Astrocyte of the hippocampus (primary cell): ENCODE measurements around the gene PACSIN1.
A peak's percentile ranks its signal among the peaks of the same experiment; 100 is the strongest.

Source experiments
- DNase-seq: peaks from one replicate; pipeline ENCODE4 v3.0.0; 2011; ENCODE audit warnings: low read depth, low spot score

PACSIN1 gene

GRCh38 chr6:34544776-34545471, 79.0 kb downstream of the PACSIN1 start:
- no peak for DNase-seq

DNA sequence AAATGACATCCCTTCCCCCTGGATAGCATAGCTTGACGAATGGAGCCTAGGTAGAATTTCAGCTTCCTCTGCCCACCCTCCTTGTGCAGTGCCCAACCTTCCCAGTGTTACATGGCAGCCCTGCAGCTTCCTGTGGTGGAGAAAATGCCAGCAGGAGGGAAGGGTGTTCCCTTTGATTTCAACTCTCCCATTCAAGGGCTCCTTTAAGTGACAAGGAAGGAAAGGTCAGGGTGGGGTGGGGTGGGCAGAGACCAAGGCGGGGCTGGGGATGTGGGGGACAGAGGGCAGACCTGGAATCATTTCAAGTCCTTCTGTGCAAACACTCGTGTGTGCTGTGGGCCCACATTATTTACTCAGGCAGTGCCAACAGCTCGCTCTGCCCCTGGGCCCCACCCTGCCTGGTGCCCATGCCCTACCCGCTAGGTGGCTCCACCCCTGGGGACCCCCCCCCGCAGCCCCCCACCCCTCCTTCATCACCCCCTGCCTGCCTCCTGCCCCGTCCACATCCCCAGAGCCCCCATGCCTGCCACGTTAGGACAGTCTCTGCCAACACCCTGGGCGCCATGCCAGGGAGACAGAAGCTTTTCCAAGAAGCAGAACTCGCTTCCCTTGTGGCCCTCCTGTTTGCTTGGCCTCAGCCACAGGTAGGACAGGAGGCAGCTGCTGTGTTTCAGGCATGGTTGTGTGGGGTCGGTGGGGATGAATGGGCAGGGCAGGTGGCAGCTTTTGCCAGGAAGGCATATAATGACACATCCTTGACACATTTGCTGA, 80.9 kb downstream of the PACSIN1 start:
- DNase-seq = peak; percentile 67

GRCh38 chr6:34547701-34548644, 82.1 kb downstream of the PACSIN1 start:
- no peak for DNase-seq

GRCh38 chr6:34549026-34549803, 83.3 kb downstream of the PACSIN1 start:
- DNase-seq = no peak

DNA sequence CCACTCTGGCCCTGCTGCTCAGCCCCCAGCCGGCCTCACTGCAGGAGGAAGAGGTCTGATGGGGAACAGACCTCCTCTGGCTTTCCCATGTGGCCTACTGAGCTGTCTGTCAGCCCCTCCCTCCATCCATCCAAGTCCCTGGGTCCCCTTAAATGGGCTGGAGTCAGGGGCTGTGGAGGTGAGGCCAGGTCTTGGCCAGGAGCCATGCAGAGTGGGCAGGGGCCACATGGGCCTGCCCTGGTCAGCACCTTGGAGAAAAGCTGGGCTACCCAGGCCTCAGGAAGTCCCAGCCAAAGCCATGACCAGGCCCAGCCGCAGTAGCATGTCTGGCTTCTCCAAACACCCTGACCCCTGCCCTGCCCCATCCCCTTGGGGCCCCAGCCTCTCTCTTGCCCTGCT, 83.9 kb downstream of the PACSIN1 start:
- DNase-seq = no peak

- DNase-seq = no peak
Observed at GRCh38 chr6:34551720-34552119, 85.8 kb downstream of the PACSIN1 start.

DNA sequence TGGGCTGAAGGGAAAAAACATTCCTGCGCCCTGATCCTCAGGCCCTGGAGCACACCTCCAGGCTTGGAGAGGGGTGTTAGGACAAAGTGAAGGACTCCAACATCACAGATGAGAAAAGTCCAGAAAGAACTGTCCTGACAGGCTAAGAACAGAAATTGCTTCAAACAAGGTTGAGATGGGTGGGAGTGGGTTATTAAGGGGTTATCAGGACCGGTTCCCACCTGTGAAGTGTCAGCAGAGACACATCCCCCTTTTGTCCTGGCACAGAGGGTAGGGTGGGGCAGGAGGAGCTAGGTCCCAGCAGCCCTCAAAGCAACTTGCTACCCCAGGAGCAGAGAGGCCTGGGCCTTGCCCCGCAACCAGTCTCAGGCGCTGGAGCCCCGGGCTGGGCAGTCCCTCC, 86.7 kb downstream of the PACSIN1 start:
- no peak for DNase-seq

GRCh38 chr6:34553146-34553545, 87.3 kb downstream of the PACSIN1 start:
- no peak for DNase-seq

DNA sequence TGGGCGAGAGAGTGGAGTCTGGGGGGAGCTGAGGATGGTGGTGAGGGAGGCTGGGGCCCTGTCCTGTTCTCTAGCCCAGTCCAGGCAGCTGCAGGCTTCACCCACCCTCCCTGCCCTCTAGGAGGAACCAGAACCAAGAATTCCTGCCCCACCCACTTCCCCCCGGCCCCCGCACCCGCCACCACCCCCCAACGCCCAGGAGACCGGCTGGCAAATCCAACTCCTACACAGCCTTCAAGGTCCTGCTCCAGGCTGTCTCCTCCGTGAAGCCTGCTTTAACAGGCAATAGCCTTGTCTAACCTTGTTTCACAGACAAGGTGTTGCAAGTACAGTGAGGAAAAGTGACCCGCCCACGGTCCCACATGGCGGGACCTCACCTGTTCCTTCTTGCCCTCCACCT, 87.9 kb downstream of the PACSIN1 start:
- no peak for DNase-seq

GRCh38 chr6:34554291-34555006, 88.6 kb downstream of the PACSIN1 start:
- DNase-seq = no peak

GRCh38 chr6:34555007-34555322, 89.1 kb downstream of the PACSIN1 start:
- DNase-seq = no peak

DNA sequence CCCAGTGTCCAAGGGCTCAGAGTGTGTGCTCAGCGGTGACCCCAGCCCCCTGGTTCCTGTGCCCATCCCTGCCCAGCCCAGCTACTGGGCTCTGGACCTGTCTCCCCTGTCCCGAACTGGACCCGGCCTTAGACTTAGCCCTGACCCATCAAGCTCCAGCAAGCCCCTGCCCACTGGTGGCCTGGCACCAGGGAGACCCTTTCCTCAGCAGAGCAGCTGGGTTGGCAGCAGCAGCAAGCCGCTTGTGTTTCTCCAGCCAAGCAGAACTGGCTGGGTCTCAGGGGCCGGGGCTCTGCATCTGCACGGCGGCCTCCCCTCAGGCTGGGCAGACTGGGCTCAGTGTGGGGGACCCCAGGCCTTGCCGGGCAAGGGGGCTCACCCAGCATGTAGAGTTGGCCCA, 89.5 kb downstream of the PACSIN1 start:
- no peak for DNase-seq

DNA sequence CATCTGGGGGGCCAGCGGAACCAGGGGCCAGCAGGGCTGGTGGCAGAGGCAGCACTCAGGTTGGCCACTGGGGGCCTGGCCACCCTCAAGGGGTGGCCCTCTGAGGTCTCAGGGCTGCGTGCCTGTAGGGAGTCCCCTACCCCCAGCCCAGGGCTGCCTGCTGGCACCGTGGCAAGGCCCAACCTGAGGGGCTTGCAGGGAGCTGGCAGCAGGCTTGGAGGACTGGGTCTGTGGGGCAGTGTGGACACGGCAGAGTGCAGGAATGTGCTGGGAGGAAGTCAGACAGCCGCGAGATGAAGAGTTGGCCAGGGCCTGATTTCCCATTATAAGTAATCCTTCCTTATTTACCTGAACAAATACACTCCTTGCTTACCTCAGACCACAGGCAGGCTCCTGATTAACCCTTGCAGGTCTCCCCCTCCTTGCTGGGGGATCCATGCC, 90.2 kb downstream of the PACSIN1 start, which contains the start of gene SPDEF:
SPDEF (minus strand) TSS at position 299 of the 441 bp plus-strand sequence. CDS start 11,874 bp downstream, outside the sequence.
- DNase-seq = peak; percentile 29

- DNase-seq = no peak
Observed at GRCh38 chr6:34556493-34556892, 90.6 kb downstream of the PACSIN1 start.

DNA sequence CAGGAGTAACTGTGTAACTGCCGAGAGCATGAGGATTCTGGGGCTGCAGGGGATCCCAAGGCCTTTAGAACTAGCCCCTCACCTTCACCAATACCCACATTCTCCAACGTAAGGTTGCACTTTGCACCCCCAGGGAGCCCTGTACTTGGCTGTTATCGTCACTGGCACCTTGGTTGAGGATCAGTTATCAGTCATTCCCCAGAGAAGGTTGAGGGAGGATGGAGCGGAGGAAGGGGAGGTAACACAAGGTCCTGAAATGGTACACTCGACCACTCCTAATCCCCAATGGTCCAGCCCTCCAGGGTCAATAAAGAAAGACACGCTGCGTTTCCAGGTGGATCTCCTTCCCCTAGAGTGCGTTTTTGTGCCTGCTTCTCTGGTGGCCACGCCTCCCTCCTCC, 91.4 kb downstream of the PACSIN1 start:
- DNase-seq = no peak

DNA sequence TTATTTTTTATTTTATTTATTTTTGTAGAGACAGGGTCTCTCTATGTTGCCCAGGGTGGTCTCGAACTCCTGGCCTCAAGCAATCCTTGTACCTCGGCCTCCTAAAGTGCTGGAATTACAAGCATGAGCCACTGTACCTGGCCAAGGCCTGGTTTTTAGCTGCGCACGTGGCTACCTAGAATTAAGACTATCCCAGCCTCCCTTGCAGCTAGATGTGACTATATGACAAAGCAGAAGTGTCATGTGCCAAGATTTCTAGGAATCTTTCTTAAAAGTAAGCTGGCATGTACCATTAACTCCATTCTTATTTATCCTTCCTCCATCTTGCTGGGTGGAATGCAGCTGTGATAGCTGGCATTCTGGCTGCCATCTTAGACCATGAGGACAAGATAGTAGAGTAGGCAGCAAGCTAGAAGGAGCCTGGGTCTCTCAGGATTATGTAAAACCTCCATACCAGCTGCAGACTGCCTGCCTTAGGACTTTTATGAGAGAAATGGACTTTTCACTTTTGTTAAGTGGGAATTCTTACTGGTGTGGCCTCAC, 92.4 kb downstream of the PACSIN1 start:
- DNase-seq = no peak

GRCh38 chr6:34559651-34560365, 93.9 kb downstream of the PACSIN1 start:
- DNase-seq = no peak

DNA sequence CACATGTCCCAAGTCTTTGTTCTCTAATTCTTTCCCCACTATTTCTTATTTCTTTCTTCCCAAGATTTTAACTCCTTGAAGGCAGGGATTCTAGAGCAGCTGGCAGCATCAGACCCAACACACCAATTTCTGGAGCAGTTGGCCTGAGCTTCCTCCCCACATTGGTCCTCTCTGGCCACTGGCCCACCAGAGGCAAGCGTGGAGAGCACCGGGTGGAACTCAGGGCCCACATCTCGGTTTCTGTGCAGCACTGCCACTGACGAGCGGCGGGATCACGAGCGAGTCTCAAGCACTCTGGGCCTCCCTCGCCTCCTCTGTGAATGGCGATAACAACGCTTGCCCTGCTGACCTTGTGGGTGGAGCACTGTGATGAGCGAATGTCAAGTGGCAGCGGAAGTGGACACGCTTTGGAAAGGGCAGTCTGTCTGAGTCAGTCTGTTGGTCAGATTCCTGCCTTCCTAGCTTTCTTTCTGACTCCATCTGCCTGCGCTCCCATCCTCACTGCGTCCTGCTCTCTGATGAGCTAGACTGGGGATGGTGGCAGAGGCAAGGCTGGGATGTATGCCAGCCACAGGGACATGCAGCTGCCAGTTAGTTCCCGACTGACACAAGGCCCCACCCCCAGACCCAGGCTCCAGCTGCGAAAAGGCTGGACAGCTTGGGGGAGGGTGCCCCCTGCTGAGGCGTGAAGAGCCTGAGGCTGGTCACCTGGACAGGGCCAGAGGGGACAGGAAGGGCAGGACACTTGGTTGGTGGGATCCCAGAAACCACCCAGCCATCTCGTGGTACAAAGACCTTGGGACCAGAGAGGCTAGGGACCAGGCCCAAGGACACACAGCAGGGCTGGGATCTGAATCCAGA, 94.7 kb downstream of the PACSIN1 start:
- peak; percentile 30 for DNase-seq

- DNase-seq = no peak
Observed at GRCh38 chr6:34561227-34561530, 95.3 kb downstream of the PACSIN1 start.
